Lung (tissue), 12 donors: ENCODE results near the gene PCDHB7. TPM values are rescaled to one million over a fixed set of nuclear protein-coding genes. Genes with fewer than 3 reads are reported as not detected.
"Not testable (repeated sequence)": the region's sequence is repeated elsewhere in the genome, so short reads cannot be mapped to it uniquely, and the experiment has no call there.

Experiments used
- ATAC-seq: fragments of 200-7000 bp; cut with Tn5 transposase; one replicate; pipeline ENCODE4 v1.9.1; 2020; ENCODE audit warnings: moderate number of reproducible peaks; ENCODE audit not compliant: insufficient read depth, low FRiP score
- DNase-seq, 3 donors: peaks; one replicate each; pipeline ENCODE4 v3.0.0-alpha.2; 2013 to 2017
- H3K27ac ChIP-seq, 2 donors: one replicate each; pipeline ENCODE4 v1.5.1; 2013; ENCODE audit warnings: mild to moderate bottlenecking in 2 of 2, moderate library complexity in 2 of 2, control low read depth in 1 of 2, inconsistent platforms in 1 of 2, low read depth in 1 of 2, low read length in 1 of 2
- H3K27me3 ChIP-seq, 3 donors: one replicate each; pipeline ENCODE4 v1.5.1; 2013; ENCODE audit warnings: low read length in 2 of 3; ENCODE audit not compliant: control insufficient read depth in 3 of 3, insufficient read depth in 3 of 3
- H3K36me3 ChIP-seq, 4 donors: one replicate each; pipeline ENCODE4 v1.5.1; 2013; ENCODE audit warnings: low read length in 4 of 4, mild to moderate bottlenecking in 1 of 4, moderate library complexity in 1 of 4; ENCODE audit not compliant: control insufficient read depth in 4 of 4, insufficient read depth in 4 of 4
- H3K4me1 ChIP-seq, 5 donors: one replicate each; pipeline ENCODE4 v1.5.1; 2013; ENCODE audit warnings: low read length in 5 of 5, mild to moderate bottlenecking in 2 of 5, moderate library complexity in 1 of 5; ENCODE audit not compliant: control insufficient read depth in 5 of 5, insufficient read depth in 5 of 5
- H3K4me3 ChIP-seq: one replicate; pipeline ENCODE4 v1.5.1; 2013; ENCODE audit warnings: mild to moderate bottlenecking, control low read depth, moderate library complexity
- H3K9ac ChIP-seq, 2 donors: one replicate each; pipeline ENCODE4 v1.5.1; 2013; ENCODE audit warnings: low read length in 2 of 2, control low read depth in 1 of 2; ENCODE audit not compliant: insufficient read depth in 1 of 2
- H3K9me3 ChIP-seq, 4 donors: one replicate each; pipeline ENCODE4 v1.5.1; 2013; ENCODE audit warnings: low read length in 3 of 4, mild to moderate bottlenecking in 1 of 4, moderate library complexity in 1 of 4; ENCODE audit not compliant: control insufficient read depth in 4 of 4, insufficient read depth in 3 of 4
- CTCF ChIP-seq: IDR thresholded peaks from 2 replicates; pipeline ENCODE4 v1.5.1; 2012; ENCODE audit warnings: mild to moderate bottlenecking; ENCODE audit errors: control extremely low read depth, extremely low read depth
- WGBS, 2 donors: extraction: QIAGEN DNeasy Blood & Tissue Kit; methylation state at CpG; one replicate each; pipeline ENCODE4 v1.1.7; 2013; 5-methylcytosine and 5-hydroxymethylcytosine counted together
- polyA plus RNA-seq, 2 donors: library from polyadenylated mRNA; stranded (reverse); fragments of 200-250 nt; gene quantifications; one replicate each; pipeline ENCODE4 v1.2.1, GENCODE V29; 2013
- total RNA-seq, 2 donors: library from RNA; depleted of rRNA in 1 of 2; stranded (reverse); fragments of >200 nt in 1 of 2; gene quantifications; one replicate each; pipeline ENCODE4 v1.2.1, GENCODE V29; 2014 to 2021
- donor health status: control.
- donor health status: control.
- donor health status: Bipolar disorder and iron deficiency.
- donor health status: healthy.
- donor health status: DM: yes; HTN: yes; CAD: no.

The PCDHB7 gene
- total and polyA plus RNA-seq, 4 donors: 0.31 to 4.7 (median 1.8) TPM

- Histone ChIP-seq H3K36me3 (no peaks in the 10 kb centered on the region), H3K4me1 (peaks cover 0 to 1% (median 0%) of the 10 kb centered on the region in 5 donors), H3K27me3 (no peaks in the 10 kb centered on the region), H3K4me3 (peak within 1 kb of the TSS; percentile 22), H3K27ac (no peak within 1 kb of the TSS), H3K9me3 (peaks cover 0 to 31% (median 21%) of the 10 kb centered on the region in 4 donors), H3K9ac (peak within 1 kb of the TSS in 1 of 2 donors; percentile 17)
- TF ChIP-seq CTCF: no peak
- ATAC-seq: no peak
- 28 to 39% methylated on average over 21 of the region's 21 CpGs for WGBS, 2 donors
- peak in 2 of 3 donors; percentile 38 to 52 for DNase-seq
These were observed 27.2 kb downstream of the PCDHB7 start, which contains the start of gene PCDHB11 for GRCh38 chr5:141199359-141200235. PCDHB11 (plus strand) TSS chr5:141199627; CDS start chr5:141199775, 148 bp downstream.

- ATAC-seq, H3K4me3 ChIP-seq, DNase-seq, H3K27ac ChIP-seq, H3K4me1 ChIP-seq, H3K9ac ChIP-seq, H3K27me3 ChIP-seq, H3K36me3 ChIP-seq: not testable (repeated sequence)
- 28 to 29% methylated on average over 22 to 27 of the region's 38 CpGs for WGBS, 2 donors
- H3K9me3 ChIP-seq: peaks cover 0 to 32% (median 19%) of the 10 kb centered on the region in 4 donors
These were observed 28.7 kb downstream of the PCDHB7 start for GRCh38 chr5:141201126-141201525.

- not testable (repeated sequence) for H3K27me3 ChIP-seq, H3K9ac ChIP-seq, ATAC-seq, H3K4me3 ChIP-seq, H3K36me3 ChIP-seq, H3K27ac ChIP-seq, DNase-seq, H3K4me1 ChIP-seq
- peaks cover under 1 to 32% (median 16%) of the 10 kb centered on the region in 4 donors for H3K9me3 ChIP-seq
- 33 to 37% methylated on average over 20 to 33 of the region's 35 CpGs for WGBS, 2 donors
These were observed 29.2 kb downstream of the PCDHB7 start for GRCh38 chr5:141201646-141202045.

GRCh38 chr5:141208478-141208877 lies 36.0 kb downstream of the PCDHB7 start, which contains the start of gene PCDHB12:
PCDHB12 (plus strand) TSS chr5:141208719; CDS start chr5:141208908, 189 bp downstream.
- ATAC-seq (no peak), DNase-seq (peak; percentile 40 to 64 (median 54))
- Histone ChIP-seq H3K27ac (no peak within 1 kb of the TSS), H3K4me3 (no peak within 1 kb of the TSS), H3K36me3 (no peaks in the 10 kb centered on the region), H3K9ac (no peak within 1 kb of the TSS), H3K4me1 (peaks cover 0 to 2% (median 0%) of the 10 kb centered on the region in 5 donors), H3K27me3 (no peaks in the 10 kb centered on the region), H3K9me3 (peaks cover 0 to 28% (median 13%) of the 10 kb centered on the region in 4 donors)
- 14 to 19% methylated on average over 11 of the region's 11 CpGs for WGBS, 2 donors
- TF ChIP-seq CTCF: no peak

GRCh38 chr5:141210281-141210680 lies 37.8 kb downstream of the PCDHB7 start:
- H3K4me3 ChIP-seq, ATAC-seq: not testable (repeated sequence)

GRCh38 chr5:141210849-141211248 lies 38.4 kb downstream of the PCDHB7 start:
- 24 to 40% methylated on average over 12 to 21 of the region's 27 CpGs for WGBS, 2 donors

More at GRCh38 chr5:141210281-141210680, 37.8 kb downstream of the PCDHB7 start:
- not testable (repeated sequence) for H3K36me3 ChIP-seq, H3K9ac ChIP-seq, H3K27me3 ChIP-seq, H3K4me1 ChIP-seq, DNase-seq, H3K27ac ChIP-seq
- WGBS, 2 donors: 31 to 40% methylated on average over 34 to 39 of the region's 39 CpGs
- H3K9me3 ChIP-seq: peaks cover 0 to 34% (median 15%) of the 10 kb centered on the region in 4 donors

More at GRCh38 chr5:141210849-141211248, 38.4 kb downstream of the PCDHB7 start:
- not testable (repeated sequence) for H3K36me3 ChIP-seq, DNase-seq, H3K4me1 ChIP-seq, H3K4me3 ChIP-seq, H3K9ac ChIP-seq, ATAC-seq, H3K27ac ChIP-seq, H3K27me3 ChIP-seq
- H3K9me3 ChIP-seq: peaks cover 0 to 34% (median 15%) of the 10 kb centered on the region in 4 donors
